SH-SY5Y (cell line): ENCODE measurements around the gene EFNB2.

Experiments used
- GATA2 ChIP-seq: IDR thresholded peaks from 2 replicates; pipeline ENCODE4 v1.6.1; 2011; ENCODE audit warnings: mild to moderate bottlenecking, low read depth, low read length
- GATA3 ChIP-seq: IDR thresholded peaks from 2 replicates; pipeline ENCODE4 v1.6.1; 2011; ENCODE audit warnings: low read depth, mild to moderate bottlenecking, low read length, moderate library complexity

Gene EFNB2

DNA sequence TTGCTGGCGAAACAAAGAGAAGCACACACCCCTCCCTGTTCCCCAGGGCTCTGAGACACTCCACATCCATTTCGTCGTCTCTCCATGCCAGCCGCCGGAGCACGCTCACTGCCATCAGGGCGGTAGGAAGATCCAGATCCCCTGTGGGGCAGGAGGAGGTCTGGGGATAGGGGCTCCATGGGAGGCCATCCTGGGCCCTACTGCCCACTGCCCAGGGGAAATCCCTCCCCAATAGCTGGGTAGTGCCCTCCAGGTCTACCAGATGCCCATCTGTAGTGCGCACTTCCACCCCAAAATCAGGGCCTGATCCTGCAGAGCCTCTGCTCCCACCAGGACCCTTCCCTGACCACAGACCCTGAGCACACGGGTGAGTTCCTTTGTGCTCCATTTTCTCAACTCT, 80.3 kb downstream of the EFNB2 start:
- no peak for TF ChIP-seq GATA3
- TF ChIP-seq GATA2: no peak

GRCh38 chr13:106453101-106453500, 82.4 kb downstream of the EFNB2 start:
- no peak for TF ChIP-seq GATA3
- no peak for TF ChIP-seq GATA2

DNA sequence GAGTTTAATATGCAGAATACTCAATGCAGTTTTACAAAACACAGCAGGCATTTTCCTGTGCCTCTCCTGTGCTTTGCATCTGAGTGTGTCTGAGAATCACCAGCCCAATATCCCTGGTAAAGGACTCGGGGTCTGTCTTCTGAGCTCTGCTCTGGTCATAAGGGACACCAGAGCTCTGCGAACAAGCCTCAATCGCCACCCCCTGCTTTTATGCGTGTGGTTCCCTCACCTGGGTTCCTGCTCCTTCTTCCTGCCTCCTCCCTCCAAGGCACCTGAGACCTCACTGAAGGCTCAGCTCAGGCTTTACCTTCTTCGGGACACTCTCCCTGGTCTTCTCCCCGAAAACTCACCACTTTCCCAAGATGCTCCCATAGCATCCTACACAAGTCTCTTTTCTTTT, 84.5 kb downstream of the EFNB2 start:
- TF ChIP-seq GATA3 (no peak), GATA2 (no peak)

- TF ChIP-seq GATA2 (no peak), GATA3 (no peak)
These were observed 86.4 kb downstream of the EFNB2 start for GRCh38 chr13:106449096-106449495.

DNA sequence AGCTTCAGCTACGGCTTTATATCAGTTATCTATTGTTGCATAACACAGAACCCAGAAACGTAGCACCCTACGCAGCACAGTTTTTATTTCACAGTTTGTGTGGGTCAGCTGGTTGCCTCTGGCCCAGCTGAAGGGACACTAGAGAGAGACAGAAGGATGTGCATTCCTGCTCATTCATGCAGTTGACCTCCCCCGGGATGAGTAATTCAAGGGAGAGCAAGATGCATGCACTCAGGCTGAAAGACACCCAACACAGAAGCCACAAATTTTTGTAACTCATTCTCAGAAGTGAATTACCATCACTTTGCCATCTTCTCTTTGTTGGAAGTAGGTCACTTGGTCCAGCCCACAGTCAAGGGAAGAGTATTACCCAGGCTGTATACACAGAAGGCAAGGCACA, 89.5 kb downstream of the EFNB2 start:
- TF ChIP-seq GATA2 (no peak), GATA3 (no peak)

DNA sequence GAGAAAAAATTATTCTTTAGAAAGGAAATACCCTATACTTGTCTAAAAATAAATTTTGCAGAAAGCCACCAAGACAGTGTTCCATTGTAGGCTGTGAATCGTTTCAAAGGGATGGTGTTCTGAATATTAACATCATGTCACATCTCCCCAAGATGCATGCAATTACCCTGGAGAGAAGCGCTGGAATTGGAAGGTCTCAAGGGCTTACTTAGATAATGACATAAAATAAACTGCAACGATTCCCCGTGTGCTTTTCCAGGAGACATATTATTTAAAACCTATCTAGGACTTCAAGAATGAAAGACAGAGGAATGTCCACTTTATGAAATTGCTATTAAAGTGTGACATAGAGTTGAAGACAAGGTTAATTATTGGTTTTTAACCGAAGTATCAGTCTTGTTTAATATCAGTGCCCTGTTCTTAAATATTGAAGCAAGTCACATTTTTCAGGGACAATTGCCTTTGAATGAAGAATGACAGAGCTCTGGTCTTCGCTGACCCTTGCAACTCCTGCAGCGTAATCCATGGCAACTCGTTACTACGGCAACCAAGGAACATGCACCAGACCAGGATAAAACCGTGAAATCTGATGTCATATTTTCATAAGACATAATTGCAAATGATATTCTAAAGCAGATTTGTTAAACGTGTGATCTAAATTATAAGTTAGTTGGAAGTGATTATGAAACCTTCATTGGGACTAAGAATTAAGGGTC, 91.7 kb downstream of the EFNB2 start:
- TF ChIP-seq GATA3 (no peak), GATA2 (no peak)

- TF ChIP-seq GATA3: no peak
- no peak for TF ChIP-seq GATA2
These were observed 94.6 kb downstream of the EFNB2 start for GRCh38 chr13:106440866-106441265.
